AG10803 (cell line): ENCODE results near the gene DCXR.

Source experiments
- DNase-seq: peaks from one replicate; pipeline ENCODE4 v3.0.0; 2010; ENCODE audit warnings: low read depth
- H3K4me3 ChIP-seq: 2 replicates; pipeline ENCODE4 v1.5.1; 2011; ENCODE audit warnings: mild to moderate bottlenecking, low read length, control low read depth
- CTCF ChIP-seq: conservative IDR thresholded peaks from 2 replicates; pipeline ENCODE4 v1.5.1; 2011; ENCODE audit warnings: mild to moderate bottlenecking, low read length, control low read depth, inconsistent platforms

The DCXR gene

GRCh38 chr17:82062076-82062983 lies 24.8 kb upstream of the DCXR start:
- no peak for DNase-seq
- TF ChIP-seq CTCF: no peak
- H3K4me3 ChIP-seq: no peak overlapping the region

- no peak overlapping the region for H3K4me3 ChIP-seq
- no peak for TF ChIP-seq CTCF
- DNase-seq: no peak
Measured at GRCh38 chr17:82061047-82061925, 23.8 kb upstream of the DCXR start.

GRCh38 chr17:82060614-82061013 lies 23.1 kb upstream of the DCXR start:
- no peak for DNase-seq
- H3K4me3 ChIP-seq: no peak overlapping the region
- TF ChIP-seq CTCF: no peak

GRCh38 chr17:82060001-82060380 lies 22.5 kb upstream of the DCXR start:
- TF ChIP-seq CTCF: no peak
- DNase-seq: no peak

GRCh38 chr17:82059272-82060000 lies 21.9 kb upstream of the DCXR start:
- DNase-seq: no peak
- no peak for TF ChIP-seq CTCF
- no peak overlapping the region for H3K4me3 ChIP-seq

More at GRCh38 chr17:82060001-82060380, 22.5 kb upstream of the DCXR start:
- H3K4me3 ChIP-seq: no peak overlapping the region

GRCh38 chr17:82058855-82059249 lies 21.4 kb upstream of the DCXR start:
- no peak for DNase-seq
- no peak overlapping the region for H3K4me3 ChIP-seq
- no peak for TF ChIP-seq CTCF
